ENCODE measurements around the gene HOXC6. TPM values are rescaled to one million over a fixed set of nuclear protein-coding genes. Genes with fewer than 3 reads are reported as not detected.

The HOXC6 gene
- total and polyA plus RNA-seq, 2 experiments from 2014 or later, result not detected

DNA sequence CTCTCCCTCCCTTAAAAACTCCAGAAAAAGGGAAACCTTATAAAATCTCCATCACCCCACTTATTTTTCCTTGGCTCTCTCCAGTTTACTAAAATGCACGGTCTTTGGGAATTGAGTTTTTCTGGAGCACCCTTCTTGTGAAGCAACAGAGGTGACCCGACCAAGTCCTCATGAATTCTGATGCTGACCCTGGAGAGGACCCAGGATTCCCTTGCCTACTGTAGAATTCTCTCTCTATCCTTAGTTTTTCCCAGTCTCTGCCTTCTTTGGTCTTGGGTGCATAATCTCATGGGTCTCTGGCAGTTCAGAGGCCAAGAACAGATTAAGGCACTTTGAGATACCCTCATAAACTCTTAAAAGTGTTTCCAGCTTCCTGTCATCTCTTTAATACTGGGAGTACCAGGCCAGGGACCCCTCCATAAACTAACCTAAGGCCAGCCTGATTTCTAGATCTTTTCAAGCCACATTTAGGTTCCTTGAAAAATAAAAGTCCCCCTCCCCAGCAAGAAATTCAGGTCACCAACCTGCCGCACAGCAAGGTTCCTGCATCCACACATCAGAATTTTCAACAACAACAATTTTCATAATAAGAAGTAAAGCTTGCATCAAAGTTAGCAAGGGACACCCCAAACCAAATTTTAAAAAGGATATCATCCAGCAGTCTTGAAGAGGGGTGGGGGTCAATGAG, 20.3 kb downstream of the HOXC6 start:
- Histone ChIP-seq H3K36me3 (no peaks in the 10 kb centered on the region), H3K4me3 (no peak overlapping the region), H3K27ac (no peak overlapping the region), H3K27me3 (peaks cover 100% of the 10 kb centered on the region), H3K9me3 (ENCODE audit: low read depth) (no peaks in the 10 kb centered on the region), H3K4me1 (ENCODE audit: low read depth) (no peaks in the 10 kb centered on the region)
- TF ChIP-seq, protein P1, sequence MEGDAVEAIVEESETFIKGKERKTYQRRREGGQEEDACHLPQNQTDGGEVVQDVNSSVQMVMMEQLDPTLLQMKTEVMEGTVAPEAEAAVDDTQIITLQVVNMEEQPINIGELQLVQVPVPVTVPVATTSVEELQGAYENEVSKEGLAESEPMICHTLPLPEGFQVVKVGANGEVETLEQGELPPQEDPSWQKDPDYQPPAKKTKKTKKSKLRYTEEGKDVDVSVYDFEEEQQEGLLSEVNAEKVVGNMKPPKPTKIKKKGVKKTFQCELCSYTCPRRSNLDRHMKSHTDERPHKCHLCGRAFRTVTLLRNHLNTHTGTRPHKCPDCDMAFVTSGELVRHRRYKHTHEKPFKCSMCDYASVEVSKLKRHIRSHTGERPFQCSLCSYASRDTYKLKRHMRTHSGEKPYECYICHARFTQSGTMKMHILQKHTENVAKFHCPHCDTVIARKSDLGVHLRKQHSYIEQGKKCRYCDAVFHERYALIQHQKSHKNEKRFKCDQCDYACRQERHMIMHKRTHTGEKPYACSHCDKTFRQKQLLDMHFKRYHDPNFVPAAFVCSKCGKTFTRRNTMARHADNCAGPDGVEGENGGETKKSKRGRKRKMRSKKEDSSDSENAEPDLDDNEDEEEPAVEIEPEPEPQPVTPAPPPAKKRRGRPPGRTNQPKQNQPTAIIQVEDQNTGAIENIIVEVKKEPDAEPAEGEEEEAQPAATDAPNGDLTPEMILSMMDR (IDR thresholded peaks at IDR 0.05; ENCODE audit: low read depth, low read length), result no peak
- DNase-seq (ENCODE audit: low read depth in 1 of 2, low spot score in 1 of 2), result no peak

DNA sequence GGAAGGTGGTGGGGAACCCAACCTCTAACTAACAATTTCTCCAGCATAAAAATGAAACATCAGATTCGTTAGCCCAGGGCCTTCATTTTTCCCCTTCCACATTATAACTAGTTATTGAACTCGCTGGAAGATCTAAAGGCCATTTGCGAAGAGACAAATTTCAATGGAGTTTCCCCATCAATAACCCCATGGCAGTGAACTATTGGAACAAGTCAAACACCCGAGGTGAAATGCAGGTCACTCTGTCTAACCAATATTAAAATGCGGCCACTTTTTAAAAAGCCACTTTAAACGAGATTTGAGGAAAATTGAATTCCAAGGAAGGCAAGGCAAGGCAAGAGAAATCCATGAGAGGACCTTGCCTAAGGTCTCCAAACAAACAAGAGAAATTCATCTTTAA, 20.9 kb downstream of the HOXC6 start:
- Histone ChIP-seq H3K4me1 (ENCODE audit: low read depth) (no peaks in the 10 kb centered on the region), H3K4me3 (no peak overlapping the region), H3K27me3 (peaks cover 100% of the 10 kb centered on the region), H3K9me3 (ENCODE audit: low read depth) (no peaks in the 10 kb centered on the region), H3K27ac (no peak overlapping the region), H3K36me3 (no peaks in the 10 kb centered on the region)
- TF ChIP-seq, protein P1 (IDR thresholded peaks at IDR 0.05; ENCODE audit: low read depth, low read length), result no peak
- no peak for DNase-seq (ENCODE audit: low read depth in 1 of 2, low spot score in 1 of 2)

DNA sequence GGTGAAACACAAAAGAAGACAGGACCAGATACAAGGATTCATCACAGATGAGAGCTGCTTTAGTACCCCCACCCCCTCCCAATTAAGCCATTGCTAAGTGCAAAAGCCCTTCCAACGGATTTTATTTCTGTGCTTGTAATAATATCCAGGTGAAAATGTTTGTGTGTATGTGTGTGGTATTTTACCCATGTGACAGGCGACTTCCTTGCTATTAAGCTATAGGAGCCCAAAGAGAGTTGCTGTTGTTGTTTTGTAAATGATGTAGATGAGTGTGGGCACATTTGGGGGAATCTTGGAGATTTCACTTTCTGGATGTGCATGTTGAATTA, 22.2 kb downstream of the HOXC6 start:
- Histone ChIP-seq H3K27me3 (peaks cover 100% of the 10 kb centered on the region), H3K4me3 (no peak overlapping the region), H3K9me3 (ENCODE audit: low read depth) (no peaks in the 10 kb centered on the region), H3K4me1 (ENCODE audit: low read depth) (no peaks in the 10 kb centered on the region), H3K27ac (no peak overlapping the region), H3K36me3 (no peaks in the 10 kb centered on the region)
- DNase-seq (ENCODE audit: low read depth in 1 of 2, low spot score in 1 of 2), result no peak
- TF ChIP-seq, protein P1 (IDR thresholded peaks at IDR 0.05; ENCODE audit: low read depth, low read length), result no peak

DNA sequence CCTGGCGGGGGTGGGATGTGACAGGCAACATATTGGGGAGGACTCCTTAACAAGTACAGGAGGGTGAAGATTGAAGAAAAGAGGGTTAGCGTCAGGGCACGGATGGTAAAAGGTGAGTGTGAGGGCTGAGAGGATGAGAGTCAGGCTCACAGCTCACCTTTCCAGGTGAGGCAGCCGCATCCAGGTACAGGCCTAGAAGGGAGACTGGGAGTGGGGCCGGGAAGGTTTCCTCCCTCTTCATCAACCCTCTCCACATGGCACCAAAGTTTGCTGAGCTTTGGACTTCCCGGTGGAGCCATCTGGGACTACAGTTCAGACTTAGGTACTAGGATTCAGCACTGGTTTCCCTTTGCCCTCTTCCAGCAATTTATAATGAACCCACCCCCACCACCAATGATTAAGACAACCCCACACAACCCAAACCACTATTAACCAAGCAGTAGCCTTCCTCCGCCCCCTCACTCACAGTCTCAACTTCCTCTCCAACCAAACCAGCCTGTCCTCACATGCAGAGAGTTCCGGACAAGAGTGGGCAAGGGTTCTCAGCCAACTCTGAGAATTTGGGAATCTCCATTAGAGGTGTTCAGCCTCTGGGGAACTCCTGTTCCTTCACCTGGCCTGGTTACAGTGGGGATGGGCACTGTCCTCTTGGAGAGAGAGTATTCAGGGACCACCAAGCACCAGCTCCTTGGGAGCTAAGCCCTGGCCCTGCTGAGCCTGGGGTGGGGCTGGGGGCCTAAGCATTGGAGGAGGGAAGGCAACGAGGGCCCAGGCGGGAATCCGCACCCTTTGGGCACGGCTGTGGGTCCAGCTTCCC, 23.0 kb downstream of the HOXC6 start:
- no peaks in the 10 kb centered on the region for H3K4me1 ChIP-seq (ENCODE audit: low read depth)
- DNase-seq (ENCODE audit: low read depth in 1 of 2, low spot score in 1 of 2), result no peak

DNA sequence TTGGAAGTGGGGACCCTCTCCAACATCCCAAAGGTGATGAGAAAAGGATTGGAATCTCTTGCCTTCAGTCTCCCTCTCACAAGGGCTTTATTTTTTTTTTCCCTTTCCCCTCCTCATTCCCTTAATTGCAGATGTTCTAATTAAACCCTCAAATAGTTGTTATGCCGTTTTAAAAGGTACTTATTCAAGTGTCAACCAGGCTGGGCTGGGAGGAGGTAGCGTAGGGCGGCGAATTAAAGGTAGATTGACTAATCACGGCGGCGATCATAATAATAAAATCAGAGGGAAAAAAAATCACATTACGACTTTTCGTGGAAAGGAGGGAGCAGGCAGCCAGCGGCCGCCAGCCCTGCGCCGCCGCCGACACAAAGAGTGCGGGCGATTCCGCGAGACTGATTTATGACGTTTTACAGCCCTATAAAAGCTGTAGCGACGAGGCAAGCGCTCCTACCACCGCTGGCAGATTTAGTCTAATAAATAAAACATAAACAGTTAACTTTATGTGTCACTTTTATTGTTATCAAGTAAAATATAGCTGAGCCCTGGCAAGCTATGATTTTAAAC, 23.7 kb downstream of the HOXC6 start:
- TF ChIP-seq, protein P1 (IDR thresholded peaks at IDR 0.05; ENCODE audit: low read depth, low read length), result no peak
- H3K9me3 ChIP-seq (ENCODE audit: low read depth), result no peaks in the 10 kb centered on the region
- H3K27ac ChIP-seq, result no peak overlapping the region
- no peaks in the 10 kb centered on the region for H3K36me3 ChIP-seq
- no peaks in the 10 kb centered on the region for H3K4me1 ChIP-seq (ENCODE audit: low read depth)
- peaks cover 100% of the 10 kb centered on the region for H3K27me3 ChIP-seq
- no peak overlapping the region for H3K4me3 ChIP-seq
- DNase-seq (ENCODE audit: low read depth in 1 of 2, low spot score in 1 of 2), result no peak

More for the DNA sequence above, 23.0 kb downstream of the HOXC6 start:
- TF ChIP-seq, protein P1 (IDR thresholded peaks at IDR 0.05; ENCODE audit: low read depth, low read length), result no peak
- Histone ChIP-seq H3K27ac (no peak overlapping the region), H3K9me3 (ENCODE audit: low read depth) (no peaks in the 10 kb centered on the region), H3K36me3 (no peaks in the 10 kb centered on the region), H3K27me3 (peaks cover 100% of the 10 kb centered on the region), H3K4me3 (no peak overlapping the region)

Data from cardiac muscle cell (in vitro differentiated cells and primary cell).